ENCODE results near the gene CCDC186.

The CCDC186 gene

DNA sequence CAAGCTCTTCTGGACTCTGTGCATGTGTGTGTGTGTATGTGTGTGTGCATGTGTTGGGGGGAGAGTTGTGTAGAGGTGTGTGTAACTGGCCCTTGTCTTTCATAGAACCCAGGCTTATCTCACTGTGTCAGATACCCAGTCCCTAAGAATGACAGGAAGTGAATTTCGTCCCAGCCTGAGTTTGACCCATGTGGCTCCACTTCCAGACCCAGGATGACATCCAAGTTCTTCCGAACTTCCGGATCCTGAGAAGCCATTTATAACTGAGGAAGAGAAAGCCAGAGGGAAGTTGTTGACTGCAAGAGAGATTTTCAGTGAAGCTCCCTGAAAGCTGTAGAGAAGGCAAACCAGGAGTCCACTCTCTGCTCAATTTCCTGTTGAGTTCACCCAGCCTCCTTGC is 77.1 kb downstream of the CCDC186 start:
- TF ChIP-seq, protein P1, sequence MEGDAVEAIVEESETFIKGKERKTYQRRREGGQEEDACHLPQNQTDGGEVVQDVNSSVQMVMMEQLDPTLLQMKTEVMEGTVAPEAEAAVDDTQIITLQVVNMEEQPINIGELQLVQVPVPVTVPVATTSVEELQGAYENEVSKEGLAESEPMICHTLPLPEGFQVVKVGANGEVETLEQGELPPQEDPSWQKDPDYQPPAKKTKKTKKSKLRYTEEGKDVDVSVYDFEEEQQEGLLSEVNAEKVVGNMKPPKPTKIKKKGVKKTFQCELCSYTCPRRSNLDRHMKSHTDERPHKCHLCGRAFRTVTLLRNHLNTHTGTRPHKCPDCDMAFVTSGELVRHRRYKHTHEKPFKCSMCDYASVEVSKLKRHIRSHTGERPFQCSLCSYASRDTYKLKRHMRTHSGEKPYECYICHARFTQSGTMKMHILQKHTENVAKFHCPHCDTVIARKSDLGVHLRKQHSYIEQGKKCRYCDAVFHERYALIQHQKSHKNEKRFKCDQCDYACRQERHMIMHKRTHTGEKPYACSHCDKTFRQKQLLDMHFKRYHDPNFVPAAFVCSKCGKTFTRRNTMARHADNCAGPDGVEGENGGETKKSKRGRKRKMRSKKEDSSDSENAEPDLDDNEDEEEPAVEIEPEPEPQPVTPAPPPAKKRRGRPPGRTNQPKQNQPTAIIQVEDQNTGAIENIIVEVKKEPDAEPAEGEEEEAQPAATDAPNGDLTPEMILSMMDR (IDR thresholded peaks at IDR 0.05; ENCODE audit: insufficient read depth, low read length, poor library complexity, severe bottlenecking) = no peak
- H3K4me3 ChIP-seq (replicated peaks; ENCODE audit: low read depth, low read length) = no peak overlapping the region
- H3K36me3 ChIP-seq (ENCODE audit: control insufficient read depth, insufficient read depth, low read length) = no peaks in the 10 kb centered on the region
- no peak for DNase-seq (ENCODE audit: extremely low read depth, insufficient read length)
- no peaks in the 10 kb centered on the region; the same call in 1 of the 2 replicates for H3K27me3 ChIP-seq (replicated peaks; ENCODE audit: control insufficient read depth, insufficient read depth, low read length)

DNA sequence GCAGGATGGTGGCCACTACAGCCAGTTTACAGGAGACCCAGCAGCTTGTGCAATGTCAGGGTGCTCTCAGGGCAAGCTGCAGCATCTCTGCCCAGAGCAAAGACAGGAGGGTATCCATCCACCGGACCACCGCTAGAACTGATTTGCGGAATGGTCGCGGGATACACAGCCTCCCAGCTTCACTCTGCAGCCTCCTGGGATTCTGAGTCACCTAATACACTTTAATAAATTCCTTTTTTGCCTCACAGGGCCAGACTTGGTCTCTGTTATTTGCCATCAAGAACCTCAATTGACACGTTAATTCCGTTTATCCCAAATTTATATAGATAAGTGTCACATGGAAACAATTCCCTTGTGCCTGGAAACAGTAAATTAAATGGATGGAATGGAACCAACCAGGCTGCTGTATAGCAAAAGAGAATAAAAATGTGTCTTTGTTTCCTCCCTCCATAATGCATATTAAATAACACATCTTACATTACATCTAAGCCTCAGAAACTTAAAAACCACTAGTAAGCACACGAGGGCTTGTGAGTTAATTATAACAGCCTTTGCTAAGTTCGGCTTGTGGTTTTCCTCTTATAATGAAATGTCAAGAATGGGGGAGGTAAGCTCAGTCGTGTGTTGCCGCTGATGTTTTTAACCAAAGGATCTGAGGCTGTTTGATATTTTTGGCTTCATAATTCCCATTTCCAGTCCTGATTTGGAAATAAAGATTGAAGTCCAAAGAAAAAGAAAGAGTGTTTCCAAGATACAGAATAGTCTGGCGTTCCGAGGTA is 78.3 kb downstream of the CCDC186 start:
- H3K27me3 ChIP-seq (replicated peaks; ENCODE audit: control insufficient read depth, insufficient read depth, low read length) = no peaks in the 10 kb centered on the region
- H3K36me3 ChIP-seq (ENCODE audit: control insufficient read depth, insufficient read depth, low read length) = no peaks in the 10 kb centered on the region
- DNase-seq (ENCODE audit: extremely low read depth, insufficient read length) = peak; percentile 59
- TF ChIP-seq, protein P1 (IDR thresholded peaks at IDR 0.05; ENCODE audit: insufficient read depth, low read length, poor library complexity, severe bottlenecking) = no peak
- peak overlapping the region; percentile 41 for H3K4me3 ChIP-seq (replicated peaks; ENCODE audit: low read depth, low read length)

DNA sequence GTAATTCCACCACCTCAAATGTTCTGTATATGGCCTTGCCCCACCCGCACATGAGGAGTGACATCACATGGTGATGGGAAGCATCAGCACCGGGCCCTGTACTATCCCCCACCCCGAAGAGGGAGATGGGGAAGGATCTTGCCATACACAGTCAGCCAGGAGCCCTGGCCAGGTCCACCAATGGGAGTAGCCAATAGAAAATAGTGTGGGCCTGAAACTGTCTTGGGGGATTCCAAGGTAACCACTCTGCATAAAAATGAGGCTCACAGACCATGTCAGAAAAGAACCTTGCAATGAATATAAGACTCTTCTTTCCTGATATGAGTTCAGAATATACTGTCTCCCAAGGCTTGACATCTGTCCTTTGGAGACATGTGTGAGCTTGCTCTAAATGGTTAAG is 79.2 kb downstream of the CCDC186 start:
- peak; percentile 50 for DNase-seq (ENCODE audit: extremely low read depth, insufficient read length)
- Histone ChIP-seq H3K36me3 (ENCODE audit: control insufficient read depth, insufficient read depth, low read length) (no peaks in the 10 kb centered on the region), H3K27me3 (replicated peaks; ENCODE audit: control insufficient read depth, insufficient read depth, low read length) (no peaks in the 10 kb centered on the region), H3K4me3 (replicated peaks; ENCODE audit: low read depth, low read length) (no peak overlapping the region)
- TF ChIP-seq, protein P1 (IDR thresholded peaks at IDR 0.05; ENCODE audit: insufficient read depth, low read length, poor library complexity, severe bottlenecking) = no peak

DNA sequence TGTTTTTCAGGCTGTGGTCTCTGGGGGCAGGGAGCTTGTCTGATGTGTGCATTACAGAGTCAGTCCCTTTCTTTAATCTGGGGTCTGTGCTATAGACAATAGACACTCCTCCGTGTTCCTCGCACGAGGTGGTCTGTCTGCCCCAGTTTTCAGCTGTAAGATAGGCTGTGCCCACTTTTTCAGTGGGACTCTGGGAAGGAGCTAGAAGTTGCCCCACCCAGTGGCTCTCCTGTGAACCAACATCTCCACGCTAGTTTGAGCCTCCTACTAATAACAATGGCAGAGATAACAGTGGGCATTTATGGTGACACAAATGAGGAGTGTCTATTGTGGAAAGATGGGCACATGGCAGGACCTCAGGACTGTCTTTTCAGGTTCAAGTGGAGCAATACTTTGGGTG is 86.3 kb downstream of the CCDC186 start:
- Histone ChIP-seq H3K36me3 (ENCODE audit: control insufficient read depth, insufficient read depth, low read length) (no peaks in the 10 kb centered on the region), H3K4me3 (replicated peaks; ENCODE audit: low read depth, low read length) (no peak overlapping the region), H3K27me3 (replicated peaks; ENCODE audit: control insufficient read depth, insufficient read depth, low read length) (no peaks in the 10 kb centered on the region)
- TF ChIP-seq, protein P1 (IDR thresholded peaks at IDR 0.05; ENCODE audit: insufficient read depth, low read length, poor library complexity, severe bottlenecking) = peak; percentile 8
- DNase-seq (ENCODE audit: extremely low read depth, insufficient read length) = no peak

DNA sequence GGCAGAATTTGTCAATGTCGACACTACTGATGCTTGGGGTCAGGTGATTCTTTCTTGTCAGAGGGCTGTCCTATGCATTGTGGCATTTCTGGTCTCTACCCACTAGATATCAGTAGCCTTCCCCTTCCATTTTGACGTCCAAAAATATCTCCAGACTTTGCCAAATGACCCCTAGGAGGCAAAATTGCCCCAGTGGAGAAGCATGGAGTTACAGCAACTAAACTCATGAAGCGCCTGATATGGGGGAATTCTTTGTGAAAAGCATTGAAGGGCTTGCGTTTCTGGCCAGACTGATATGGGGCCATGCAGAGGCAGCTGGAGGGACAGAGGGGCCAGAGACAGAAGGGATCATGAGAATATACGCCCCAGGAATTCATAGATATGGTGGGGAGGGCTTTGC is 86.7 kb downstream of the CCDC186 start:
- TF ChIP-seq, protein P1 (IDR thresholded peaks at IDR 0.05; ENCODE audit: insufficient read depth, low read length, poor library complexity, severe bottlenecking) = peak; percentile 3
- Histone ChIP-seq H3K27me3 (replicated peaks; ENCODE audit: control insufficient read depth, insufficient read depth, low read length) (no peaks in the 10 kb centered on the region), H3K4me3 (replicated peaks; ENCODE audit: low read depth, low read length) (no peak overlapping the region), H3K36me3 (ENCODE audit: control insufficient read depth, insufficient read depth, low read length) (no peaks in the 10 kb centered on the region)
- DNase-seq (ENCODE audit: extremely low read depth, insufficient read length) = no peak
